ENCODE data around the gene GRIPAP1.

DNA sequence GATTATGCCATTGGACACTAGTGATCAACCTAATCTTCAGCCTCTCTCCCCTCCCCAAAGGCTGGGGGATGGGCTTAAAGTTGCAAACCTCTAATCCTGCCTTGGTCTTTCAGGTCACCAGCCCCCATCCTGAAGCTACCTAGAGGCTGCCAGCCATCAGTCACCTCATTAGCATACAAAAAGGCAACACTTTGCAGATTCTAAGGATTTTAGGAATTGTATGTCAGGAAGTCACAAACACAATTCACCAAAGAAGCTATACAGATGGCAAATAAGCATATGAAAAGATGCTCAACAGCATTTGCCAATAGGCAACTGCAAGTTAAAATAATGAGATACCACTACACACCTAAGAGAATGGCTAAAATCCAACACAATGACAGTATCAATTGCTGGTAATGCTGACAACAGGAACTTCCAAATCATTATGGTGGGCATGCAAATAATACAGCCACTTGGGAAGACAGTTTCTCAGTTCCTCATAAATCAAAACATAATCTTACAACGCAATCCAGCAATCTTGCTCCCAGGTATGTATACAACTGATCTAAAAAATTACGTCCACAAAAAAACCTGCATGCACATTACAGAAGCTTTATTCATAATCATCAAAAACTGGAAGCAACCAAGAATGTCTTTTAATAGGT lies 74.2 kb downstream of the GRIPAP1 start:
- TF ChIP-seq, protein P1, sequence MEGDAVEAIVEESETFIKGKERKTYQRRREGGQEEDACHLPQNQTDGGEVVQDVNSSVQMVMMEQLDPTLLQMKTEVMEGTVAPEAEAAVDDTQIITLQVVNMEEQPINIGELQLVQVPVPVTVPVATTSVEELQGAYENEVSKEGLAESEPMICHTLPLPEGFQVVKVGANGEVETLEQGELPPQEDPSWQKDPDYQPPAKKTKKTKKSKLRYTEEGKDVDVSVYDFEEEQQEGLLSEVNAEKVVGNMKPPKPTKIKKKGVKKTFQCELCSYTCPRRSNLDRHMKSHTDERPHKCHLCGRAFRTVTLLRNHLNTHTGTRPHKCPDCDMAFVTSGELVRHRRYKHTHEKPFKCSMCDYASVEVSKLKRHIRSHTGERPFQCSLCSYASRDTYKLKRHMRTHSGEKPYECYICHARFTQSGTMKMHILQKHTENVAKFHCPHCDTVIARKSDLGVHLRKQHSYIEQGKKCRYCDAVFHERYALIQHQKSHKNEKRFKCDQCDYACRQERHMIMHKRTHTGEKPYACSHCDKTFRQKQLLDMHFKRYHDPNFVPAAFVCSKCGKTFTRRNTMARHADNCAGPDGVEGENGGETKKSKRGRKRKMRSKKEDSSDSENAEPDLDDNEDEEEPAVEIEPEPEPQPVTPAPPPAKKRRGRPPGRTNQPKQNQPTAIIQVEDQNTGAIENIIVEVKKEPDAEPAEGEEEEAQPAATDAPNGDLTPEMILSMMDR (IDR thresholded peaks at IDR 0.05): no peak
- TF ChIP-seq POLR2A (IDR thresholded peaks at IDR 0.05): no peak
